Stimulated activated CD8-positive, alpha-beta memory T cell treated with anti-CD3 and anti-CD28 coated beads, Interleukin-4, amount 100 ng/mL, for 48 hours (primary cell): Measurements from ENCODE around the gene HAUS2.
"Not testable (repeated sequence)": the region's sequence is repeated elsewhere in the genome, so short reads cannot be mapped to it uniquely, and the experiment has no call there.

ENCODE experiments used
- DNase-seq: peaks from one replicate; pipeline ENCODE4 v3.0.0-alpha.2; 2020

Gene HAUS2

GRCh38 chr15:42548249-42549031 lies at the start of gene HAUS2, which contains the start of gene LRRC57:
TSS of gene HAUS2 (plus strand) at chr15:42548838. CDS start at chr15:42548873, 35 bp downstream.
TSS of gene LRRC57 (minus strand) at chr15:42548793. CDS start at chr15:42548434, 359 bp downstream.
- DNase-seq: peak; percentile 95

DNA sequence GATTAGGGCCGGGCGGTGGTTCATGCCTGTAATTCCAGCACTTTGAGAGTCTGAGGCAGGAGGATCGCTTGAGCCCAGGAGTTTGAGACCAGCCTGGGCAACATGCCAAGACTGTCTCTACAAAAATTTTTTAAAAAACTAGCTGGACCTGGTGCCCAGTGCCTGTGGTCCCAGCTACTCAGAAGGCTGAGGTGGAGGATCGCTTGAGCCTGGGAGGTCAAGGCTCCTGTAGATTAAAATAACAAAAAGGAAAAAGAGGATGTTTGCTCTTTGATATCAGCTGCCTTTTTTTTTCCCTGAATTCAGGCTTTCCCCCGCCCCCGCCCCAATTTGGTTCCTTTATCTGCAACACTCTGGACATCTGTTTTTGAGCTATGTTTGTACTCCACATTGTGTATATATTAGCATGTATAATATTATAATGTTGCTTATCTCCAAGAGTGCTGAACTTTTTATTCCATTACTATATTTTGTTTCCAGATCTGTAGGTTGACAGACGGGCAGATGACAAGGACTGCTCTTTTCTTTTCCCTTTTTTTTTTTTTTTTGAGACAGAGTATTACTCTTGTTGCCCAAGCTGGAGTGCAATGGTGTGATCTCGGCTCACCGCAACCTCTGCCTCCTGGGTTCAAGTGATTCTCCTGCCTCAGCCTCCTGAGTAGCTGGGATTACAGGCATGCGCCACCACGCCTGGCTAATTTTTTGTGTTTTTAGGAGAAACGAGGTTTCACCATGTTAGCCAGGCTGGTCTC lies 48.6 kb upstream of the HAUS2 start:
- DNase-seq: no peak

GRCh38 chr15:42502477-42502876 lies 46.2 kb upstream of the HAUS2 start:
- no peak for DNase-seq

- DNase-seq: no peak
Observed at GRCh38 chr15:42503825-42504224, 44.8 kb upstream of the HAUS2 start.

- no peak for DNase-seq
Observed at GRCh38 chr15:42504631-42505030, 44.0 kb upstream of the HAUS2 start.

DNA sequence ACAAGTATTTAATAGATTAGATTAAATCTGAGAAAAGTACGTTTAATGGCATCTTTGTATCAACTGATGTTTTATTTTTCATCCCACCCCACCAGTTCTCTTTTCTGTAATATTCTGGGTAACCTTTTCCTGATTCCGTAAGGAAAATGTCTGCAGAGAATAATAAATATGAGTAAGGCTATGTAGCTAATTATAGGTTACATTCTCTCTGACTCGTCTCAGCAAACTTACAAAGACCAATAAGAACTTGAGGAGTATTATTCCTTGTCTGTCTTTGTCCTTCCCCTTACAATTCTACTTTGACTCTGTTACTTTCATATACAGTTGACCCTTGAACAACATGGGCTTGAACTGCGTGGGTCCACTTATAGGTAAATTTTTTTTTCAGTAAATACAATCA lies 41.1 kb upstream of the HAUS2 start:
- no peak for DNase-seq

DNA sequence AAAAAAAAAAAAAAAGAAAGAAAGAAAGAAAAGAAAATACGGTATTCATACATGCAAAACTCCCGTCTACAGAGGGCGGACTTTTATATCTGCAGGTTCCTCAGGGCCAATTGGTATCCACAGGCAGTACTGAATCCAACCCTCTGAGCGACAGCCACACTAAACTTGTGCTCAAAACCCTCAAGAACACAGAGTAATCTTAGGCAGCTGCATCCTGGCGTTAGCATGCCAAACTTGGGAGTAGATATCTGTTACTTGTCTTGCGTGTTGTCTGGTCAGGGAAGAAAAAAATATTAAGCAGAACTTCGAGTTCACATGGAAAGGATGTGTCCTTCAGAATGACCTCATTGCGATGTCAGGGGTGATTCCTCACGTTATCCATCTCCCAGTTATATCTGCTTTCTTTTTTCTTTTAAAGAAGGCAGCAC lies 40.4 kb upstream of the HAUS2 start:
- DNase-seq: no peak

DNA sequence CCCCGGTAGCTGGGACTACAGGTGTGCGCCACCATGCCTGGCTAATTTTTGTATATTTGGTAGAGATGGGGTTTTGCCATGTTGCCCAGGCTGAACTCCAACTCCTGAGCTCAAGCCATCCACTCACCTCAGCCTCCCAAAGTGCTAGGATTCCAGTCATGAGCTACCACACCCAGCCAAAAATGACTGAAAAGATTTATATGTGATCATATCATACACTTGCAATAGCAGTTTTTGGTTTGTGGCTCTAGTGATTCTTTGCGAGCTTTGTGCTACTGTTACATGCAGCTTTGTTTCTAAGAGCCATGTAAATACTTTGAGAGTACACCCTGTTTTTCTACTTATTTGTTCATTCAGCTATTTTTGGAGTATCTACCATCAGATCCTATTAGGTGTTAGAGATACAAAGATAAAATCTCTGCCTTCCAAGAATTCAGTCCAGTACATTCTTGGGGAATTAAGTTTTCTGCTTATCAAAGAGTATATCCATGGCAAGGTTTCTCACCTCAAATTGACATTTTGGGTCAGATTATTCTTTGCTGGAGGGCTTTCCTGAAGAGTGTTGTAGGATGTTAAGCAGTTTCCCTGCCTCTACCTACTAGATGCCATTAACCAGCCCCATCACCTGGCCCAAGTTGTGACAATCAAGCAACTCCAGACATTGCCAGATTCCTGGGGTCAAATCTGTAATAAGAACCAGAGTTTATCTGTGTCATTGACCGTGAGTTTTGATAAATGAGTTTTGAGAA lies 38.2 kb upstream of the HAUS2 start:
- no peak for DNase-seq

DNA sequence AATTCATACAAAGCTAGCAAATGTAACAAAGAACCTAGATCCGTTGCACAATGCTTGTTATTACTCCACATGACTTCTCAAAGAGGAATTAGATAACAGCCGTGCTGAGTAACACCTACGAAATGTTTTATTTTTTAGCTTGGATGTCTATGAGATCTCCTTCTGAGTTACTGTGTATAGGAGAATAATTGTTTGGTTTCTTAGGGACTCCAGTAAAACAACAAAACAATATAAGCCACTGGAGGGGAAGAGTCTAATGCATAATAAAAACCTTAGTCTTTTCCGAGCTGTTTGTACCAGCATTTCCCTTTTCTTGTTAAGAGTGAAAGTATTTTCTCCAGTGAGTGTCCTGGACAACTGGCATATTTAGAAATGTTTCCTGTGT lies 37.6 kb upstream of the HAUS2 start:
- DNase-seq: no peak

GRCh38 chr15:42523331-42523730 lies 25.3 kb upstream of the HAUS2 start:
- DNase-seq: no peak

- no peak for DNase-seq
Observed at GRCh38 chr15:42528970-42529369, 19.7 kb upstream of the HAUS2 start.

GRCh38 chr15:42533246-42533645 lies 15.4 kb upstream of the HAUS2 start:
- no peak for DNase-seq

DNA sequence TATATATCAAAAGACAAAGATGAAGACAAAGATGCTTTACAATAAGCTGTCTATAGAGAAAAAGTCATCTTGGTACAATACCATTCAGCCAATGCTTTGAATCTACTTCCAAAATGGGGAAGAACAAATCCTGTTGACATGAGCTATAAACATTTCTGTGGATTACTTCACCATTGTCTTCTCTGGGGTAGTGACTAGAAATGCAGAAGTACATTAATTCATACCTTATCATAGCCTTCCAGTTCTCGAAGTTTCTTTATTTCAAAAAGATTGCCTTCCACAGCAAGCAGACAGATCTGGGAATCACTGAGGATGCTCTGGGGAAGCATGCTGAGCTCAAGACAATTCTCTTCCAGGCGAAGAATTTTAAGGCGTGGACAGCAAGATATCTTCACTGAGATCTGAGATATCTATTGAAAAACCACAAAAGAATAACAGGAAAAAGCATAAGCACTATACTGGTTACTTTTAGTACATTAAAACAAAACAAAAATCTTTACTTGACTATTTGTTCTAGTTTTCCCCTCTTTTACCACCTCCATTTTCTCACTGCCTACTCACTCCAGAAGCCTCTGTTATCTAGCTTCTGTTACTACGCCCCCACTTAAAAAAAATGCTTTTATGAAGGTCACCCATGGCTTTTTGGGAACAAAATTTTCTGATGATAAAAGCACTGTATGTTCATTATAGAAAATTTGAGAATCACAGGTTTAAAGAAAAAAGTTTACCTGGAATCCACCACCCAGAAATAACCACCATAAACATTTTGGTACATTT lies 3.6 kb upstream of the HAUS2 start:
- DNase-seq: no peak

DNA sequence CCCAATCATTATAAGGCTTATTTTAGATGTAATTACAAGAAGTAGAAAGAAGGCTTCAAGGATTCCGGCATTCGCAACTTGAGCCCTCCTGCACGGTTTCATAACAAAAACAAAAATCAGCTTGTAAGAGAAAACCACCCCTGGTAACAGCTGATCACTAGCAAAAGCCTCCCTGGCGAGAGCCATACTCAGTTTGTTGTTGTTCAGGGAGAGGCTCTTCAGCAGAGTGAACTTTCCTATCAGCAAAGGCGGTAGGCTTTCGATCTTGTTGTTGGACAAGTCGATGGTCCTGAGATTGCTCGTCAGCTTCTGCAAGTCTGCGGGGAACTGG lies 755 bp upstream of the HAUS2 start:
- DNase-seq: no peak

DNA sequence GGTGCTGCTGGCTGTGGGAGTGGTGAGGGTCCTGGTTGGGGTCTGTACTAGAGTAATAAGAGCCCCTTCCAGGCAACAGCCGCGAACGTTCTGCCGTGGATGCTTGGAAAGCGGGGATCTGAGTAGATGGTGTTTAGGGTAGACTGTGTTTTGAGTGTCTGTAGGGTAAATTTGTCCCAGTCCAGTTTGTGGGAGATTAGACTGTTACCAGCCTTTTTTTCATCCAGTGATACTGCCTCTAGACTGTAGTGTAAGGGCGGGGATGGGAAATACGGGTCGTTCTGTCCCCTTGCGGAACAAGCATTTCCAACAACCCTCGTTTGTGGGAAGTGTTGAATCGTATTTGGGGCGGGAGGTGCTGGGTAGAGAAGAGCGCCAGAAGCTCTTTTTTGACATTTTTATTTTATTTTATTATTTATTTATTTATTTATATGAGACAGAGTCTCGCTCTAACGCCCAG lies 424 bp downstream of the HAUS2 start:
- DNase-seq: no peak

DNA sequence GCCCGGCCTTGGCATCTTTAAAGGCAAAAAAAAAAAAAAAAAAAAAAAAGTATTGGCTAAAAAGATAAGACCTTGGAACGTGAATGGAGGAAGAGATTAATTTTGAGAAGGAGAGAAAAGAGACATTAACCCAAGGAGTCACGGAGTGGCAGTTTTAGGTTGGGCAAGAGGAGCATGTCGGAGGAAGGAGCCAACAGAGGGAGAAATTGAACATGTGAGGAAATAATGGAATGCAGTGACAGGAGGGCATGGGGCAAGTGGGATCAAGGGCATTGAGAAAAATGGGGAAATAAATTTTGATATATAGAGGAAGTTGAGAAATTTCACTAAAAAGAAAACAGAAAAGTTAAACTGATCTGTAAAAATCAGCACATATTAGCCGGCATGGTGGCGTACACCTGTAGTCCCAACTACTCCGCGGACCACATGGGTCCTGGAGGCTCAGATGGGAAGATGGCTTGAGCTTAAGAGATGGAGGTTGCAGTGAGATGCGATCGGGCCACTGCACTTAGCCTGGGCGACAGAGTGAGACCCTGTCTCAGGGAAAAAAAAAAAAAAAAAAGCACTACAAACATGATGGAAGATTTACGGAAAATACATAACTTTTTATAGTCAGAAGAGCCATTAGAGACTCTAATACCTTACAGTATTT lies 1.2 kb downstream of the HAUS2 start:
- DNase-seq: no peak

GRCh38 chr15:42553554-42553953 lies 4.9 kb downstream of the HAUS2 start:
- no peak for DNase-seq

DNA sequence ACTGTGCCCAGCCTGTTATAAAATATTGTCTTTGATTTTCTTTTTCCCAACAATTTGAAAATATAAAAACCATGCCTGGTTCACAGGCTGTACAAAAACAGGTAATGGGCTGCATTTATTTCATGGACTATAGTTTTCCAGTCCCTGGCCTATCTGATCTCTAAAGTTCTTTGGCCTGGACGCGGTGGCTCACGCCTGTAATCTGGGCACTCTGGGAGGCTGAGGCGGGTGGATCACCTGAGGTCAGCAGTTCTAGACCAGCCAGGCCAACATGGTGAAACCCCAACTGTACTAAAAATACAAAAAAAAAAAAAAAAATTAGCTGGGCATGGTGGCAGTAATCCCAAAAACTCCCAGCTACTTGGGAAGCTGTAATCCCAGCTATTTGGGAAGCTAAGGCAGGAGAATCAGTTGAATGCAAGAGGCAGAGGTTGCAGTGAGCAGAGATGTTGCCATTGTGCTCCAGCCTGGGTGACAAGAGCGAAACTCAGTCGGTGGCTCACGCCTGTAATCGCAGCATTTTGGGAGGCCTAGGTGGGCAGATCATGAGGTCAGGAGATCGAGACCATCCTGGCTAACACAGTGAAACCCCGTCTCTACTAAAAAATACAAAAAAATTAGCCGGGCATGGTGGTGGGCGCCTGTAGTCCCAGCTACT lies 8.0 kb downstream of the HAUS2 start:
- not testable (repeated sequence) for DNase-seq

GRCh38 chr15:42558739-42559138 lies 10.1 kb downstream of the HAUS2 start:
- no peak for DNase-seq

- DNase-seq: peak; percentile 96
Observed at GRCh38 chr15:42575188-42576039, 26.8 kb downstream of the HAUS2 start, which contains the start of gene STARD9. TSS of gene STARD9 (plus strand) at chr15:42575606. CDS start at chr15:42575716, 110 bp downstream.
